HG03060 (cell line): Measurements from ENCODE around the gene SRRM2.

ENCODE experiments used
- ATAC-seq: cut with Tn5 transposase; IDR thresholded peaks from one replicate; pipeline ENCODE4 v1.9.1; 2021; ENCODE audit warnings: low read depth, moderate number of reproducible peaks; ENCODE audit not compliant: unreplicated experiment

Gene SRRM2

GRCh38 chr16:2787961-2788360, 35.5 kb downstream of the SRRM2 start:
- no peak for ATAC-seq

GRCh38 chr16:2790631-2791030, 38.2 kb downstream of the SRRM2 start:
- ATAC-seq: no peak

- ATAC-seq: no peak
Measured at GRCh38 chr16:2791174-2791573, 38.7 kb downstream of the SRRM2 start.

GRCh38 chr16:2792940-2793339, 40.5 kb downstream of the SRRM2 start:
- no peak for ATAC-seq

GRCh38 chr16:2795395-2796143, 43.1 kb downstream of the SRRM2 start:
- no peak for ATAC-seq

- ATAC-seq: no peak
Measured at GRCh38 chr16:2798723-2799204, 46.3 kb downstream of the SRRM2 start.

GRCh38 chr16:2799205-2799858, 46.9 kb downstream of the SRRM2 start:
- no peak for ATAC-seq

GRCh38 chr16:2799859-2800226, 47.4 kb downstream of the SRRM2 start:
- no peak for ATAC-seq

- no peak for ATAC-seq
Measured at GRCh38 chr16:2803545-2804195, 51.2 kb downstream of the SRRM2 start.

- no peak for ATAC-seq
Measured at GRCh38 chr16:2804728-2805127, 52.3 kb downstream of the SRRM2 start.

GRCh38 chr16:2806286-2806685, 53.8 kb downstream of the SRRM2 start:
- ATAC-seq: no peak

- no peak for ATAC-seq
Measured at GRCh38 chr16:2808181-2808580, 55.7 kb downstream of the SRRM2 start.

GRCh38 chr16:2809149-2809760, 56.8 kb downstream of the SRRM2 start:
- ATAC-seq: no peak

- no peak for ATAC-seq
Measured at GRCh38 chr16:2810651-2811050, 58.2 kb downstream of the SRRM2 start.

- ATAC-seq: no peak
Measured at GRCh38 chr16:2811703-2812471, 59.4 kb downstream of the SRRM2 start.

GRCh38 chr16:2813771-2814221, 61.4 kb downstream of the SRRM2 start:
- no peak for ATAC-seq

- ATAC-seq: no peak
Measured at GRCh38 chr16:2814551-2815298, 62.3 kb downstream of the SRRM2 start.

GRCh38 chr16:2815299-2815771, 62.9 kb downstream of the SRRM2 start:
- ATAC-seq: no peak

GRCh38 chr16:2816751-2817339, 64.4 kb downstream of the SRRM2 start, which contains the start of gene PRSS21:
Gene PRSS21, plus strand, starts transcription at chr16:2817237. Its CDS starts 32 bp downstream, at chr16:2817269.
- ATAC-seq: no peak
